HepG2 (cell line): Measurements from ENCODE around the gene IL17RC. TPM values are rescaled to one million over a fixed set of nuclear protein-coding genes. Genes with fewer than 3 reads are reported as not detected.

ENCODE experiments used
- CBFB ChIP-seq: sonication (generic); formaldehyde crosslinking; IDR thresholded peaks from 2 replicates; pipeline ENCODE4 v1.4.0; 2020; ENCODE audit warnings: missing genetic modification reagents
- GFI1 ChIP-seq: sonication (generic); formaldehyde crosslinking; IDR thresholded peaks from 2 replicates; pipeline ENCODE4 v1.5.0; 2020; ENCODE audit warnings: missing genetic modification reagents, mild to moderate bottlenecking, borderline replicate concordance
- JDP2 ChIP-seq: sonication (generic); formaldehyde crosslinking; IDR thresholded peaks from 2 replicates; pipeline ENCODE4 v1.8.1; 2022; ENCODE audit warnings: missing genetic modification reagents, borderline replicate concordance
- MAFK ChIP-seq, 2 experiments: IDR thresholded peaks in 1 of 2; conservative IDR thresholded peaks in 1 of 2; 2 replicates each; pipeline ENCODE4 v1.6.1; 2011; ENCODE audit warnings: improper control_type of control experiment in 2 of 2, low read length in 2 of 2
- MBD4 ChIP-seq: IDR thresholded peaks from 2 replicates; pipeline ENCODE4 v1.6.1; 2012; ENCODE audit warnings: low read length, inconsistent platforms, borderline replicate concordance
- NCOR1 ChIP-seq: fragments of 200-600 bp; sonication (generic); IDR thresholded peaks from 2 replicates; pipeline ENCODE4 v1.7.0; 2017; ENCODE audit warnings: antibody characterized with exemption, low read length, borderline replicate concordance
- NFKBIZ ChIP-seq: IDR thresholded peaks from 2 replicates; pipeline ENCODE4 v1.6.1; 2018; ENCODE audit warnings: missing genetic modification reagents, missing compliant biosample characterization
- PAX8 ChIP-seq: sonication (generic); formaldehyde crosslinking; IDR thresholded peaks from 2 replicates; pipeline ENCODE4 v1.8.0; 2022; ENCODE audit warnings: mild to moderate bottlenecking, missing genetic modification reagents, borderline replicate concordance
- RFX5 ChIP-seq: IDR thresholded peaks from 2 replicates; pipeline ENCODE4 v1.6.1; 2011; ENCODE audit warnings: low read depth, low read length, improper control_type of control experiment
- SPEN ChIP-seq: sonication (generic); formaldehyde crosslinking; IDR thresholded peaks from 2 replicates; pipeline ENCODE4 v1.5.1; 2020; ENCODE audit warnings: low read depth, mild to moderate bottlenecking, missing genetic modification reagents
- TARDBP ChIP-seq: sonication (generic); formaldehyde crosslinking; IDR thresholded peaks from 2 replicates; pipeline ENCODE4 v1.8.0; 2022; ENCODE audit warnings: mild to moderate bottlenecking, missing genetic modification reagents
- THAP11 ChIP-seq: IDR thresholded peaks from 2 replicates; pipeline ENCODE4 v1.6.1; 2016; ENCODE audit warnings: missing biosample characterization, missing genetic modification reagents
- TOE1 ChIP-seq: sonication (generic); formaldehyde crosslinking; IDR thresholded peaks from 2 replicates; pipeline ENCODE4 v1.4.0; 2020; ENCODE audit warnings: mild to moderate bottlenecking, missing genetic modification reagents
- ZBTB7B ChIP-seq: sonication (generic); formaldehyde crosslinking; IDR thresholded peaks from 2 replicates; pipeline ENCODE4 v1.4.0; 2020; ENCODE audit warnings: missing genetic modification reagents
- ZFP37 ChIP-seq: sonication (generic); formaldehyde crosslinking; IDR thresholded peaks from 2 replicates; pipeline ENCODE4 v1.4.0; 2020; ENCODE audit warnings: missing genetic modification reagents, borderline replicate concordance
- ZKSCAN1 ChIP-seq: fragments of 150-350 bp; IDR thresholded peaks from 2 replicates; pipeline ENCODE4 v1.6.1; 2014; ENCODE audit warnings: low read length
- ZNF207 ChIP-seq: fragments of 450-650 bp; IDR thresholded peaks from 2 replicates; pipeline ENCODE4 v1.6.1; 2016; ENCODE audit warnings: antibody characterized with exemption, borderline replicate concordance
- ZNF724P ChIP-seq: sonication (generic); formaldehyde crosslinking; IDR thresholded peaks from 2 replicates; pipeline ENCODE4 v1.8.0; 2022; ENCODE audit warnings: missing genetic modification reagents, borderline replicate concordance
- ZNF83 ChIP-seq: sonication (generic); formaldehyde crosslinking; IDR thresholded peaks from 2 replicates; pipeline ENCODE4 v1.4.0; 2020; ENCODE audit warnings: missing genetic modification reagents, mild to moderate bottlenecking, borderline replicate concordance
- ZSCAN31 ChIP-seq: sonication (generic); formaldehyde crosslinking; IDR thresholded peaks from 2 replicates; pipeline ENCODE4 v1.5.0; 2020; ENCODE audit warnings: low read depth, mild to moderate bottlenecking, missing genetic modification reagents
- polyA plus RNA-seq, 8 experiments: library from polyadenylated mRNA; depleted of rRNA in 3 of 8; stranded (reverse) in 7 of 8; unstranded in 1 of 8; fragments of >200 nt; fragmentation: Illumina TruSeq in 4 of 8; extraction: Trizol in 4 of 8; gene quantifications; 2 replicates each; pipeline versions ENCODE4 v1.2.1 to v1.2.3, GENCODE V29; 2011 to 2016; ENCODE audit warnings: low read depth in 4 of 8, missing spikeins in 1 of 8, mixed read lengths in 1 of 8; ENCODE audit not compliant: insufficient read depth in 1 of 8
- total RNA-seq, 5 experiments: library from RNA; depleted of rRNA; stranded (reverse); fragments of >200 nt; fragmentation: Illumina TruSeq; extraction: Trizol; gene quantifications; 2 replicates each; pipeline ENCODE4 v1.2.3, GENCODE V29; 2016; ENCODE audit warnings: low read depth in 1 of 5
- TF ChIP-seq, protein P1 (sequence below): sonication (generic); formaldehyde crosslinking; IDR thresholded peaks from 2 replicates; pipeline ENCODE4 v1.5.0; 2020; ENCODE audit warnings: missing genetic modification reagents, mild to moderate bottlenecking, borderline replicate concordance
- TF ChIP-seq, protein P2 (sequence below): sonication (generic); formaldehyde crosslinking; IDR thresholded peaks from 2 replicates; pipeline ENCODE4 v1.5.1; 2020; ENCODE audit warnings: mild to moderate bottlenecking, missing genetic modification reagents, borderline replicate concordance
- TF ChIP-seq, protein P3 (sequence below): sonication (generic); formaldehyde crosslinking; IDR thresholded peaks from 2 replicates; pipeline ENCODE4 v1.4.0; 2020; ENCODE audit warnings: mild to moderate bottlenecking, missing genetic modification reagents

IL17RC gene
- total and polyA plus RNA-seq, 2 of the 13 experiments (the other 11 are each of a cell fraction or from before 2014, with no cell fraction given), result 20.7 to 24.0 TPM

DNA sequence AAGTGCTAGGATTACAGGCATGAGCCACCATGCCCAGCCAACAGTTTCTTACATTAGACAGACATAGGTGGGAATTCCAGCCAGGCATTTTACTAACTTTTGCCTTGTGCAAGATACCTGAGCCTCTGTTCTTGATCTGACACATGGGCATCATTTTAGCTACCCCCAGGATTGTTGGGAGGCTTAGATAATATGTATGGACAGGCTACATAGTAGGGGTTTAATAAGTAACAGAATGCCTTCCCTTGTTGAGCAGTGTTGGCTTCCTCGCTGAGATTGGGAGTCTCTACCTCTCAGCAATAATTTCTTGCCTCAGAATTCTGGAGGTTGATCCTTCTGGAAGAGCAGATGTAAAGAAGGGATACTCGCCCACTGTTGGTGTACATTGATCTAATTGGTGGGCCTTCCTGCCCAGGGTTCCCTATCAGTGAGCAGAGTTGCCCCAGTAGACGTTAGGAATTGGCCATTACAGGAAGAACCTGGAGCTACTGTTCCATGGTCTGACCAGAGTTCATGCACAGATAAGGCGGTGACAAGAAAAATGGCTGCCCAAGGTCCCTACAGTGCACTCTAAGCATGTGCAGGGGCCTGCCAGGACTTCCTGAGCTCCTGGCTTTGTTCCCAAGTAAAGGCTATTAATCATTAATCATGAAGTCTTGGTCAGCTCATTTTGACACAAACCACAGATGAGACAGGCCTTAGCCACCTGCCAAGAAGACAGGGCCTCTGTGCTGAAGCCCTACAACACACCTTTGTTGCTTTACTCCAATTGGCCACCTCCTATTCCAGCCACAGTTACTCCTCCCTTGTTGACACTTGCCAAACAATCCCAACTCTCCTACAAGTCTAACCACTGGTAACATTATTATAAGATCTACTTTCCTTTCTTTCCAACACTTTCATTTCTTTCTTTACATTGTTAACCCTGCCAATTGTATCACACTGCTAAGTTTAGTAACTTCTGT is 19.2 kb upstream of the IL17RC start (continued):
- TF ChIP-seq MAFK (conservative IDR thresholded peaks at IDR 0.05 in 1 of 2, IDR thresholded peaks at IDR 0.05 in 1 of 2; ENCODE audit: low read length in 2 of 2) (peak; percentile 36 to 46; a peak in 2 of 4 replicates), TARDBP (no peak; the same call in 1 of the 2 replicates), NFKBIZ (CRISPR knock-in tag) (0 out of 2 replicates have a peak, but pooled peaks have one; percentile 21), GFI1 (CRISPR knock-in tag) (peak; percentile 67), RFX5 (no peak), PAX8 (CRISPR knock-in tag) (peak; percentile 64; the same call in 1 of the 2 replicates), NCOR1 (no peak; the same call in none of the 2 replicates), ZNF207 (no peak), ZBTB7B (CRISPR knock-in tag) (no peak), ZSCAN31 (peak; percentile 48; the same call in 1 of the 2 replicates), MBD4 (no peak), ZFP37 (CRISPR knock-in tag) (no peak), TOE1 (no peak), ZKSCAN1 (no peak; the same call in 1 of the 2 replicates), ZNF83 (CRISPR knock-in tag) (no peak), THAP11 (CRISPR knock-in tag) (no peak; the same call in 1 of the 2 replicates), JDP2 (CRISPR knock-in tag) (no peak), ZNF724P (no peak), CBFB (CRISPR knock-in tag) (peak; percentile 40; the same call in 1 of the 2 replicates), SPEN (CRISPR knock-in tag) (peak; percentile 45; the same call in 1 of the 2 replicates)
- TF ChIP-seq, protein P1, sequence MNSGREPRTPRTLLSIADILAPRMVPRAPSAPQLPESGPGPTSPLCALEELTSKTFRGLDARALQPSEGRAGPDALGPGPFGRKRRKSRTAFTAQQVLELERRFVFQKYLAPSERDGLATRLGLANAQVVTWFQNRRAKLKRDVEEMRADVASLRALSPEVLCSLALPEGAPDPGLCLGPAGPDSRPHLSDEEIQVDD (CRISPR knock-in tag), result no peak
- TF ChIP-seq, protein P2, sequence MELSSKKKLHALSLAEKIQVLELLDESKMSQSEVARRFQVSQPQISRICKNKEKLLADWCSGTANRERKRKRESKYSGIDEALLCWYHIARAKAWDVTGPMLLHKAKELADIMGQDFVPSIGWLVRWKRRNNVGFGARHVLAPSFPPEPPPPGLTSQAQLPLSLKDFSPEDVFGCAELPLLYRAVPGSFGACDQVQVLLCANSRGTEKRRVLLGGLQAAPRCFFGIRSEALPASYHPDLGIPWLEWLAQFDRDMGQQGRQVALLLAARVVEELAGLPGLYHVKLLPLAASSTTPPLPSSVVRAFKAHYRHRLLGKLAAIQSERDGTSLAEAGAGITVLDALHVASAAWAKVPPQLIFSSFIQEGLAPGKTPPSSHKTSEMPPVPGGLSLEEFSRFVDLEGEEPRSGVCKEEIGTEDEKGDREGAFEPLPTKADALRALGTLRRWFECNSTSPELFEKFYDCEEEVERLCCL (CRISPR knock-in tag), result no peak
- TF ChIP-seq, protein P3, sequence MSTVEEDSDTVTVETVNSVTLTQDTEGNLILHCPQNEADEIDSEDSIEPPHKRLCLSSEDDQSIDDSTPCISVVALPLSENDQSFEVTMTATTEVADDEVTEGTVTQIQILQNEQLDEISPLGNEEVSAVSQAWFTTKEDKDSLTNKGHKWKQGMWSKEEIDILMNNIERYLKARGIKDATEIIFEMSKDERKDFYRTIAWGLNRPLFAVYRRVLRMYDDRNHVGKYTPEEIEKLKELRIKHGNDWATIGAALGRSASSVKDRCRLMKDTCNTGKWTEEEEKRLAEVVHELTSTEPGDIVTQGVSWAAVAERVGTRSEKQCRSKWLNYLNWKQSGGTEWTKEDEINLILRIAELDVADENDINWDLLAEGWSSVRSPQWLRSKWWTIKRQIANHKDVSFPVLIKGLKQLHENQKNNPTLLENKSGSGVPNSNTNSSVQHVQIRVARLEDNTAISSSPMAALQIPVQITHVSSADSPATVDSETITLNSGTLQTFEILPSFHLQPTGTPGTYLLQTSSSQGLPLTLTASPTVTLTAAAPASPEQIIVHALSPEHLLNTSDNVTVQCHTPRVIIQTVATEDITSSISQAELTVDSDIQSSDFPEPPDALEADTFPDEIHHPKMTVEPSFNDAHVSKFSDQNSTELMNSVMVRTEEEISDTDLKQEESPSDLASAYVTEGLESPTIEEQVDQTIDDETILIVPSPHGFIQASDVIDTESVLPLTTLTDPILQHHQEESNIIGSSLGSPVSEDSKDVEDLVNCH (CRISPR knock-in tag), result no peak
